ENCODE data around the gene RHBDD3.

DNA sequence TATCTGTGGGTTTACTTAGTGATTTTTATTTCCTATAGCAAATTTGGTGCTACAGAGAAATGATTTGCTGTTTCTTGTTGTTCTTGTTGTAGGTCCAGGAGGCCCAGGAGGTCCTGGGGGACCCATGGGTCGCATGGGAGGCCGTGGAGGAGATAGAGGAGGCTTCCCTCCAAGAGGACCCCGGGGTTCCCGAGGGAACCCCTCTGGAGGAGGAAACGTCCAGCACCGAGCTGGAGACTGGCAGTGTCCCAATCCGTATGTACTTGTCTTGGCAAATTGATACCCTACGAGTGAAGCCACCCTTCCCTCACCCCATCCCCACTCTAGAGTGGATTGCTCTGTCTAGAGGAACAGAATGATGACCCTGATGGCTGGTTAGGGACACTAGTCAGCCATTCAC lies 30.9 kb upstream of the RHBDD3 start:
- TF ChIP-seq GATA2 (IDR thresholded peaks at IDR 0.05; ENCODE audit: low read depth, low read length) (no peak), GATA3 (IDR thresholded peaks at IDR 0.05; ENCODE audit: low read depth, low read length) (no peak)
